Adrenal gland (tissue), 5 donors: ENCODE results near the gene SPPL2B.

Experiments
- POLR2A ChIP-seq, 2 donors: fragments of 450-650 bp; IDR thresholded peaks; one replicate each; pipeline ENCODE4 v1.6.1; 2017; ENCODE audit warnings: antibody characterized with exemption in 2 of 2, mild to moderate bottlenecking in 2 of 2, moderate library complexity in 1 of 2
- TF ChIP-seq, protein P1 (sequence below), 6 experiments: fragments of 450-650 bp in 4 of 6; fragments of 200-600 bp in 2 of 6; sonication (generic) in 1 of 6; IDR thresholded peaks; 1 replicate in 5 of 6; 2 replicates in 1 of 6; pipeline versions ENCODE4 v1.5.1 to v1.8.0; 2016 to 2021; ENCODE audit warnings: antibody characterized with exemption in 6 of 6, mild to moderate bottlenecking in 2 of 6, moderate library complexity in 1 of 6
- donor health status: DM: no; HTN: no; CAD: no.

DNA sequence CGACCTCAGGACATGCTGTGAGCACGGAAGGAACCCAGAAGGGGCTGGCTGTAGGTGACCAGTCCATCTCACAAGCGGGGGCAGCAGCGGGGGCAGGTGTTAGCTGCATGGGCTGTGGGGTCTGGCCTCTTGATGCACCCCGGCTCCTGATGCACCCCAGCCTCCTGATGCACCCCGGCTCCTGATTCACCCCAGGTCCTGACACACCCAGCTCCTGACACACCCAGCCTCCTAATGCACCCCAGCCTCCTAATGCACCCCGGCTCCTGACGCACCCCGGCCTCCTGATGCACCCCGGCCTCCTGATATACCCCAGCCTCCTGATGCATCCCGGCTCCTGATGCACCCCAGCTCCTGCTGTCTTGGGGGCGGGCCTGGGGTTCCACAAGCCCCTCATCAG, 7.5 kb upstream of the SPPL2B start:
- TF ChIP-seq, protein P1, sequence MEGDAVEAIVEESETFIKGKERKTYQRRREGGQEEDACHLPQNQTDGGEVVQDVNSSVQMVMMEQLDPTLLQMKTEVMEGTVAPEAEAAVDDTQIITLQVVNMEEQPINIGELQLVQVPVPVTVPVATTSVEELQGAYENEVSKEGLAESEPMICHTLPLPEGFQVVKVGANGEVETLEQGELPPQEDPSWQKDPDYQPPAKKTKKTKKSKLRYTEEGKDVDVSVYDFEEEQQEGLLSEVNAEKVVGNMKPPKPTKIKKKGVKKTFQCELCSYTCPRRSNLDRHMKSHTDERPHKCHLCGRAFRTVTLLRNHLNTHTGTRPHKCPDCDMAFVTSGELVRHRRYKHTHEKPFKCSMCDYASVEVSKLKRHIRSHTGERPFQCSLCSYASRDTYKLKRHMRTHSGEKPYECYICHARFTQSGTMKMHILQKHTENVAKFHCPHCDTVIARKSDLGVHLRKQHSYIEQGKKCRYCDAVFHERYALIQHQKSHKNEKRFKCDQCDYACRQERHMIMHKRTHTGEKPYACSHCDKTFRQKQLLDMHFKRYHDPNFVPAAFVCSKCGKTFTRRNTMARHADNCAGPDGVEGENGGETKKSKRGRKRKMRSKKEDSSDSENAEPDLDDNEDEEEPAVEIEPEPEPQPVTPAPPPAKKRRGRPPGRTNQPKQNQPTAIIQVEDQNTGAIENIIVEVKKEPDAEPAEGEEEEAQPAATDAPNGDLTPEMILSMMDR (IDR thresholded peaks at IDR 0.05) = no peak
- TF ChIP-seq POLR2A (IDR thresholded peaks at IDR 0.05) = no peak
